Measurements from ENCODE around the gene NAT14.

DNA sequence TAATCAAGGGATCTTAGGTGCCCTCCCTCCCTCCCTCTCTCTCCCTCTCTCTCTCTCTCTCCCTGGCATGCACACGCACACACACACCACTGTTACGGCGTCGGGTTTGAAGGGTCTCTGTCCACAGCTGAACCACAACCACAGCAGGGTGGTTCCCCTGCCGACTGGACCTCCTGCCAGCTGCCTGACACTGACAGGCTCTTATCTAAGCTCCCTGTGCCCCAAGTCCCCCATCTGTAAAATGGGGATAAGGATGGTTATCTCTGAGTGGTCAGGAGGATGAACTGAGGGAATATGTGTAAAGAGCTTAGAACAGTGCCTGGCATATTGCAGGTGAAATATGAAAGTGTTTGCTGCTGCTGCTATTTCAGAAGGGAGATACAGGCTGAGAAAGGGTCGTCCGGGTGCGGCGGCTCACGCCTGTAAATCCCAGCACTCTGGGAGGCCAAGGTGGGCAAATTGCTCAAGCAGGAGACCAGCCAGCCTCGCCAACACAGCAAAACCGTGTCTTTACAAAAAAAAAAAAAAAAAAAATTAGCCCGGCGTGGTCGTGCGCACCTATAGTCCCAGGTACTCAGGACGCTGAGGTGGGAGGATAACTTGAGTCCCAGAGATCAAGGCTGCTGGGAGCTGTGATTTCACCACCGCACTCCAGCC is 41.0 kb upstream of the NAT14 start:
- TF ChIP-seq POLR2AphosphoS5 (IDR thresholded peaks at IDR 0.05; ENCODE audit: low read depth, low read length): no peak
- no peak for TF ChIP-seq SIN3A (IDR thresholded peaks at IDR 0.05; ENCODE audit: borderline replicate concordance, insufficient read depth, low read length)
- TF ChIP-seq TAF1 (IDR thresholded peaks at IDR 0.05; ENCODE audit: borderline replicate concordance, insufficient read depth, low read length): no peak
- TF ChIP-seq, protein P1, sequence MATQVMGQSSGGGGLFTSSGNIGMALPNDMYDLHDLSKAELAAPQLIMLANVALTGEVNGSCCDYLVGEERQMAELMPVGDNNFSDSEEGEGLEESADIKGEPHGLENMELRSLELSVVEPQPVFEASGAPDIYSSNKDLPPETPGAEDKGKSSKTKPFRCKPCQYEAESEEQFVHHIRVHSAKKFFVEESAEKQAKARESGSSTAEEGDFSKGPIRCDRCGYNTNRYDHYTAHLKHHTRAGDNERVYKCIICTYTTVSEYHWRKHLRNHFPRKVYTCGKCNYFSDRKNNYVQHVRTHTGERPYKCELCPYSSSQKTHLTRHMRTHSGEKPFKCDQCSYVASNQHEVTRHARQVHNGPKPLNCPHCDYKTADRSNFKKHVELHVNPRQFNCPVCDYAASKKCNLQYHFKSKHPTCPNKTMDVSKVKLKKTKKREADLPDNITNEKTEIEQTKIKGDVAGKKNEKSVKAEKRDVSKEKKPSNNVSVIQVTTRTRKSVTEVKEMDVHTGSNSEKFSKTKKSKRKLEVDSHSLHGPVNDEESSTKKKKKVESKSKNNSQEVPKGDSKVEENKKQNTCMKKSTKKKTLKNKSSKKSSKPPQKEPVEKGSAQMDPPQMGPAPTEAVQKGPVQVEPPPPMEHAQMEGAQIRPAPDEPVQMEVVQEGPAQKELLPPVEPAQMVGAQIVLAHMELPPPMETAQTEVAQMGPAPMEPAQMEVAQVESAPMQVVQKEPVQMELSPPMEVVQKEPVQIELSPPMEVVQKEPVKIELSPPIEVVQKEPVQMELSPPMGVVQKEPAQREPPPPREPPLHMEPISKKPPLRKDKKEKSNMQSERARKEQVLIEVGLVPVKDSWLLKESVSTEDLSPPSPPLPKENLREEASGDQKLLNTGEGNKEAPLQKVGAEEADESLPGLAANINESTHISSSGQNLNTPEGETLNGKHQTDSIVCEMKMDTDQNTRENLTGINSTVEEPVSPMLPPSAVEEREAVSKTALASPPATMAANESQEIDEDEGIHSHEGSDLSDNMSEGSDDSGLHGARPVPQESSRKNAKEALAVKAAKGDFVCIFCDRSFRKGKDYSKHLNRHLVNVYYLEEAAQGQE (IDR thresholded peaks at IDR 0.05; ENCODE audit: insufficient read depth in 1 of 2, low read depth in 2 of 2, low read length in 2 of 2): no peak
- no peak for TF ChIP-seq FOXP2 (optimal IDR thresholded peaks at IDR 0.05; ENCODE audit: borderline replicate concordance, extremely low read depth, extremely low read length, insufficient read depth)
